GM18511 (cell line): ENCODE results near the gene FADS3.

Source experiments
- ATAC-seq: cut with Tn5 transposase; IDR thresholded peaks from one replicate; pipeline ENCODE4 v1.9.1; 2021; ENCODE audit warnings: mild to moderate bottlenecking, moderate library complexity; ENCODE audit not compliant: unreplicated experiment

The FADS3 gene

DNA sequence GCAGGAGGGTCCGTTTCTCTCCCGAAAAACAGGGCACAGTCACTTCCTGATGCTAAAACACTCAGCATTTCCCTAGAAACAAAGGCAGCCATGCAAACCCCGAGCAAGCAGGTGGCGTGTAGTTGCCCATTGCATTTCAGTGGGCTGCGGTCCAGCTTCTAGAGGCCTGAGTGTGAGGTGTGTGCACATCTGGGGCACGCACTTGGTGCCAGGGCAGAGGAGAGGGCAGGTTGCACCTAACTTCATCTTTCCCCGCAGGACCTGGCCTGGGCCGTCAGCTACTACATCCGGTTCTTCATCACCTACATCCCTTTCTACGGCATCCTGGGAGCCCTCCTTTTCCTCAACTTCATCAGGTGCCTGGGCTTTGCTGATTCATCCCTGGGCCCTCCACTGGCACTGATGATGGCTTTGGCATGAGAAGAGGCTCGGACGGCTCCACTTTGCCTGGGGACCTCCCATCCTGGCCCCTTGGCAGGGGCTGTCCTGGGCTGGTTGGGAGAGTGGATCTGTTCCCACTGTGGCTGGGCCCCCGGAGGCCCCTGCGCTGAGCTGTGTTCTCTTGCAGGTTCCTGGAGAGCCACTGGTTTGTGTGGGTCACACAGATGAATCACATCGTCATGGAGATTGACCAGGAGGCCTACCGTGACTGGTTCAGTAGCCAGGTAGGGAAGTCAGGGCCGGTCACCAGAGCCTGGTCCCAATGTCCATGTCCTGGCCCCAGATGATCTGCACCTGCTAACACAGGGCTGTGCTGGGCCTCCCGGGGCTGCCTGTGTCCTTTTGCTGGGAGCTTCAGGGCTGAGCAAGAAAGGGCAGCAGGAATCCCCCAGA is 28.4 kb downstream of the FADS3 start:
- ATAC-seq: no peak

DNA sequence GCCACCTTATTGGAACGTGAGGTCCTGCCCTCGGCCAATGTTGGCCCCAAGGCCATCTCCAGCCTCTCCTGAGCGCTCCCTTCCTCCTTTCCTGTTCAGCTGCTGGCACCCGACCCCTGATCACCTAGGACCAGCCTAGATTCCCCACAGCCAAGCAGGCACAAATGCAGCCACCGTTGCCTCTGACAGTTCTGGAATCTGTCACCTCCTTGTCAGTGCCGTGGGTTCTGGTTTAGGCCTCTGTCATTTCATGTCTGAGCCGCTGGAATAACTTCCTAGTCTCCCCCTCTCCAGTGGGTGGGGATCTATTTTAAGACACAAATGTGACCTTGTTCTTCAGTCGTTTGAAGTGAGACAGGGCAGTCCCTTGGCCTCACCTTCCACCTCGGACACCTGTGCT is 29.7 kb downstream of the FADS3 start:
- ATAC-seq: no peak

DNA sequence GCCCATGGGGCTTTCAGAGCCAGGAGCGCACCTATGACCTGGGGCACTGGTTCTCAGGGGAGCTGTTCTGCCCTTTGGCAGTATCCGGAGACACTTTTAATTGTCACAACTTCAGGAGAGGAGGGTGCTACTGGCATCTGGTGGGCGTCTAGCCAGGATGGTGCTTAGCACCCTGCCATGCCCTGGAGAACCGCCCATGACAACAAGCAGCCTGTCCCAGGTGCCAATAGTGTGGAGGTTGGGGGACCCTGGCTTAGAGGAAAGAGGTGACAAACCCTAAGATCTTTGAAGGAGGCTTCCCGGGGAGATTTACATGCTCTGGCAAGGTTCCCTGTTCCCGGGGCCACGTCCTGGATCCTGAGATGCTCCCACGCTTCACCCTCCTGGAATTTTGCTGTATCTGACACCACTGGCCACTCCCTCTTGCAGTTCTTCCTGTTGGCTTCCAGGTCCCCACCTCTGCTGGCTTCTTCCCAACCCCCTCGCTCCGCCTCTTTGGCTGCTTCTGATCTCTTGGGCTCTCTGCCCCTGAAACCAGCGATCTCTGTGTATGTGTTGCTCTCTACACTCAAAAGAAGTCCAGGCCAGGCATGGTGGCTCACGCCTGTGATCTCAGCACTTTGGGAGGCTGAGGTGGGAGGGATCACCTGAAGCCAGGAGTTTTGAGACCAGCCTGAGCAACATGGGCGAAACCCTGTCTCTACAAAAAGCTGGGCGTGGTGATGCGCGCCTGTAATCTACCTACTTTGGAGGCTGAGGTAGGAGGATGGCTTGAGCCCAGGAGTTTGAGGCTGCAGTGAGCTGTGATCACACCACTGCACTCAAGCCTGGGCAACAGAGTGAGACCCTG is 31.1 kb downstream of the FADS3 start:
- no peak for ATAC-seq

DNA sequence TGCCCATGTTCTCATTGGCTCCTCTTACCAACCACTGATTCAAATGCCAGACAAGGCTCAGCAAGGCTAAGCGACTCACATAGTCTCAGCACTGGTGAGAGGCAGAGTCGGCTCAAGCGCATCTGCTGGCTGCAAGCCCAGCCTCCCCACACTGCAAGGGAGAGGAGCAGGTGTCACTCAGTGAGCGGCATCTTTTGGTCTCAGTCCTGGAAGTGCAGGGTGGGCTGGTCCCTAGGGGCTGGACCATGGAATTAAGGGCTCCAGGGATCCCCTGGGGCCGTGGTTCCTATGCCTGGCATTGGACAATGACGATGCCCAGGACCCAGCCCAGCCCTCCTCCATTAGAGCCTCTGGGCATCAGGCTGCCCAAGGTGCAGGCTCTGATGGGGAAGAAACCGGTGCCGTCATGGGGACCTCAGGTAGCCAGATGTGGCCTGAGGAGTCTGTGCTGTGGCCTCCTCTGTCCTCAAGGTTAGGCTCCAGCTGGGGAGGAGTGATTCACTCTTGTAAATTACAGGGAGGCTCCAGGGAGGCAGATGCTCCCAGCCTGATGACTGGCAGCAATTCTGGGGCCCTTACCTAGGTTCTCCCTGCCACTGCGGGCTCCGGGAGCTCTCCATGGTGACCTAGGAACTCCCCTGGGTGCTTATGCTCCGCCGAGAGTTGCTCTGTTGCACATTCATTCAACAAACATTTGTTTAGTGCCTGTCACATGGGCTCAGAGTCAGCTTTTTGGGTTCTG is 35.2 kb downstream of the FADS3 start:
- no peak for ATAC-seq

DNA sequence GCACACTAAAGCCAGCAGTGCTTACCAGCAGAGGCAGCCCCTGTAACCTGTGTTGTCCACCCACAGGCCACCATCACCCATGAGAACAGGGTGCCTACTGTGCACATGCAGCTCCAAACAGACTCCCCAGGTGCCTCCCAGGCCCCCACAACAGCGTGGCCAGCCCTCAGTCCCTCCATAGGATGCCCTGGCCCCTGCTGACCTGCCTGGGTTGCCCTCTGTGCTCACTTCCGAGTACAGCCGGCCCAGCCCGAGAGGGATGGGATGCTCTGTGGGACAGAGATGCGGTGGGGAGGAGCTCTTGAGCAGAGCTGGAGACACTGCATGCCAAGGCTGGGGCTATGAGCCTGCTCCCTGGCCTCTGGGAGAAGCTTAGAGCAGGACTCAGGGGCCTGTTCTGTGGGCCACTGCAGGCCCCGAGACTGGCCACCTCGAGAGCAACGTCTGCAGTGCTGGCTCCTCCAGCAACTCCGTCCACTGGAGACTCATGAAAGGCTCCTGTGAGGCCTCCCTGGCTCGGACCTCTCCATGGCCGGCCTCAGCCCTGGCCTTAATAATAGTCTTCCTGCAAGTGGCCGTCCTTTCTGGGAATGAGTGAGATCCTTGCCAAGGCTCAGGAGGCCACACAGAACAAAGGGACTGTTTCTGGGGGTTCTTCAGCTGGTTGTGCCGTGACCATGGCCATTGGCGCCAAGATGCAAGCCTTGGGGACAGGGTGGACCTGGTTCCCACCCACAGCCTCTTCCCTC is 36.2 kb downstream of the FADS3 start:
- no peak for ATAC-seq

DNA sequence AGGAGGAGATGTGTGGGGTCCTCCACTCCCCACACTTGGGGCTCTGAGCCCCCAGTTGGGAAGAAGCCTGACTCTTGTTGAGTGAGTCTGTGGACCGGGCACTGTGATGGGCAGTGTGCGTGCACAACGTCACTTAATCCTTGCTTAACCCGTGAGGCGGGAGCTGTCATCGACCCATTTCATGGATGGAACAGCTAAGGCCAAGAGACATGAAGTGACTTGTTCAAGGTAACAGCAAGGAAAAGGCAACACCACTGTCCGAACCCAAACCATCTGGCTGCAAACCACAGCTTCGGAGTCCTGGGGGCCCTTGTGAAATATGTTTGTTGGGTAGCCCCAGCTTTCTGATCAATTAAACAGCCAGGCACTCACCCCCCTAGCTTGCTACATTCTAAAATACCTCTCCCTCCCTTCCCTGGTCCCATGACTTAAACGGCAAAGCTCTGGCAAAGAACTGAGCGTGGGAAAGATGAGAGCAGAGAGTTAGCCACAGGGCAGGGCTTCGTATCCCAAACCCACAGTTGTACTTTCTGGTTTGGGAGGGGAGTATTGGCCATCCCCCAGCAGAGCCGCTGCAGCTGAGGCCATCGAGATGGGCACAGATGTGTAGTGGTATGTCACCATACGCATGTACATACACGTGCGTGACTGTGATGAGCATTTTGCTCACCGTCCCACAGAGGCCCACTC is 37.0 kb downstream of the FADS3 start:
- ATAC-seq: no peak

DNA sequence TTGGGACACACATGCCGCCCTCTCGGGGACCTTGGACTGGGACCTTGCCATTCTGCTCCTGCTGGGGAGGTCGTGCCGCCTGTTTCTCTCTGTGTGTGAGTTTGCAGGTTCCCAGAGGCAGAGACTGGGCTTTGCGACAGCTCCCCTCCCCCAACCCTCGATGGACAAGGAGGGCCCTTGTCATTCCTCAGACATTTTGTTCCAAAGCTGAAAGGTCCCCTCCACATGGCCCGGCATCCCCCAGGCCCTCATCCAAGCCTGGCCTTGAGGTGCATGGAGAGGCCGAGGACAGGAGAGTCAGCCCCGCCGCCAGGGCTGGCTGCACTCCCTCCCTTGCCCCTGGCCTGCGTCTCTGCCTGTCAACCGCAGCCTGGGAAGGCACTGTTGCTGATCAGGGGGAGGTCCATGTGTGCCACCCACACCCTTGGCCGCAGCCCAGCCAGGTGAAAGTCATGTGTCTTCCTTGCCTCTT is 37.6 kb downstream of the FADS3 start:
- ATAC-seq: no peak

DNA sequence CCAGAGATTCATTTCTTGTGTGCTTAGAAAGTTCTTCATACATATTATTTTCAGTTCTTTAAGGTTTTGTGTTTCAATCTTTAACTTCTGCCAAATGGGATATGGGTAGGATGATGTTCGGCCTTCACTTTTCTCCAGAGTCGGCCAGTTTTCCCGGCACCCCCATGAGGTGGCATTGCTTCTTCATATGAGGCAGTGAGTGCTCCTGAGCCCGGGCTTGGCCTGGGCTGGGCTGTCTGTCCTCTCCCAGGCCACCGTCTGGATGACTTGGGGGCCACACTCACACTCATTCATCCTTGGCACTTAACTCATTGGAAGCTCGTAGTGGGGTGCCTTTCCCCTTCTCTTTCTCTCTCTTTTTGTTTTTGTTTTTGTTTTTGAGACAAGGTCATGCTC is 39.4 kb downstream of the FADS3 start:
- no peak for ATAC-seq

DNA sequence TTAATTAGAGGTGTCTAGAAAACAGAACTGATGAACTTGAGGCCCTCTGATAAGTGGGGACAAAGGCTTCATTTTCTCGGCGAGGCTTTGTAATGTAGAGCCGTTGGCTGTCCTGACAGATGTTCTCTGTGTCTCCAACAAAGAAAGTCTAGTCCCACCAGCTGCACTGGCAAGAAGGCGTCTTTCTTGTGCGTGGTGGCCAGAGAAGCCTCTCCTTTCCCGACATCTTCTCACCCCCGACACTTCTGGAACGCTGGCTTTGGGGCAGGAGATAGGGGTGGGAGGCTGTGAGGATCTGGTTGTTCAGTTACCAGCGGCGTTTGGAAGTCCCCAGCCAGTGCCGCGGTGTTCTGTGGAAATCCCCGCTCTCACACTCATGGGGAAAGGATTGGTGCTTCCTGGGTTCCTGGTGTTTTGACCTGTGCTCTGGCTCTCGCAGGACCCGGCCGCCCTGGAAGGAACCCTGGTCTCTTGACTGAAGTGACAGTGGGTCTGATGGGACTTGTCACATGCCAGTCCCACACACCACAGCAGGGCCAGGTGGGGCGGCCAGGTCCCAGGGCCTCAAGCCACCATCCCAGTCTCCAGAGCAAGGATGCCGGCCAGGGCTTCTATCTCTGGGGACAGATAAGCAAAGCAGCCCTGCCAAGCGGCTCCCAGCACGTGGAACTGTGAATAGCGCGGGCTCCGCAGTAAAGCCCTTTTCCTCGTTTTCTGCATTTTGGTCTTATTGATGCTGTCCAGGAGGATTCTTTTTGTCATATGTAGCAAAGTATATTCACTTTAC is 40.0 kb downstream of the FADS3 start:
- no peak for ATAC-seq

DNA sequence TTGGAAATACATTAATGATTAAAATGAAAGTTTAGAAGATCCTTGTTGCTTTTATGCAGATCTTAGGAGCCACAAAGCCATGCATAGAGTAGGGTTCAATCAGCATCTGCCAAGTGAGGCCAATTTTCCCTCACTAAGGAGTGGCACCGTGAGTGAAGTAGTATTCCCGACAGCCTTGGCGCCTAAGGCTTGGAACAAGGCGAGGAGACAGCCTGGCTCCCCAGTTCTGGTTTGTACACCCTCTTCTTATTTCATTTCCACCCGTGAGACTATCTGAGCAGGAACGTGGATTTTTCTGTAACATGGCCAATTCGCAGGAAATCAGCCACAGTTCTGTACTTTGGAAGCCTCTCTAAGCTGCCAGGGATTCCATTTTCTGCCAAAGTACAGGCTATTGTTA is 40.7 kb downstream of the FADS3 start:
- no peak for ATAC-seq

DNA sequence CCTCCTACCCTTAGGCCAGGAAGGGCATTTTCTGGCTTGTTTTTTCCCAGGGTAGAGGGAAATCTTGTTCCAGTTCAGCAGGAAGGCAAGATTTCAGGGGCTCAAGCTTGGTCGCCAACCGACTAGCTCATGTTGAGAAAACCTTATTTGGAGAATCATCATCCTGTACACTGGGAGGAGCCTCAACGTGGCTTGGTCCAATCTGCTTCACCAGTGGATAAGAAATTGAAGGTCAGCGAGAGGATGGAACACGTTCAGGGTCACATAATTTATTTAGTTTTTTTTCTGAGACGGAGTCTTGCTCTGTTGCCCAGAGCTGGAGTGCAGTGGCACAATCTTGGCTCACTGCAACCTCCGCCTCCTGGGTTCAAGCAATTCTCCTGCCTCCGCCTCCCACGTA is 42.7 kb downstream of the FADS3 start:
- ATAC-seq: no peak

DNA sequence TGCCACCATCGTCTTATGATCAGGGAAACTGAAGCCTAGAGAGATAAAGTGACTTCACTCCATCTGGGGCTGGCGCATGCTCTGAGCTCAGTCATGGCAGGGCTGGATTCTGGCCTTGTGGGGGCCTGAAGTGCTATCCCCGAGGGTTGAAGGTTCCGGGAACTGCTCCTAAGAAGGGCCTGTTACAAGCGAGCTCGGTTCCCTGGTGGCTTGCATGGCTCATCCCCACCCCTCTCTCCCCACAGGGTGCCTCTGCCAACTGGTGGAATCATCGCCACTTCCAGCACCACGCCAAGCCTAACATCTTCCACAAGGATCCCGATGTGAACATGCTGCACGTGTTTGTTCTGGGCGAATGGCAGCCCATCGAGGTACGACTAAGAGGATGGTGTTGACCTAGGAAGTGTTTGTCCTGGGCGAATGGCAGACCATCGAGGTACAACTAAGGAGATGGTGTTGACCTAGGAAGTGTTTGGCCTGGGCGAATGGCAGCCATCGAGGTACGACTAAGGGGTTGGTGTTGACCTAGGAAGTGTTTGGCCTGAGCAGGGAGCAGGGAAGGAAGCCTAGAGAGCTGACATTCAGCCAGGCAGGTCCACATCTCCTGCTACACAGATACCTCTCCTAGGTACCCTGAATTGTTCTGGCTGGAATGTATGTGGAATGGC is 43.3 kb downstream of the FADS3 start:
- ATAC-seq: no peak

DNA sequence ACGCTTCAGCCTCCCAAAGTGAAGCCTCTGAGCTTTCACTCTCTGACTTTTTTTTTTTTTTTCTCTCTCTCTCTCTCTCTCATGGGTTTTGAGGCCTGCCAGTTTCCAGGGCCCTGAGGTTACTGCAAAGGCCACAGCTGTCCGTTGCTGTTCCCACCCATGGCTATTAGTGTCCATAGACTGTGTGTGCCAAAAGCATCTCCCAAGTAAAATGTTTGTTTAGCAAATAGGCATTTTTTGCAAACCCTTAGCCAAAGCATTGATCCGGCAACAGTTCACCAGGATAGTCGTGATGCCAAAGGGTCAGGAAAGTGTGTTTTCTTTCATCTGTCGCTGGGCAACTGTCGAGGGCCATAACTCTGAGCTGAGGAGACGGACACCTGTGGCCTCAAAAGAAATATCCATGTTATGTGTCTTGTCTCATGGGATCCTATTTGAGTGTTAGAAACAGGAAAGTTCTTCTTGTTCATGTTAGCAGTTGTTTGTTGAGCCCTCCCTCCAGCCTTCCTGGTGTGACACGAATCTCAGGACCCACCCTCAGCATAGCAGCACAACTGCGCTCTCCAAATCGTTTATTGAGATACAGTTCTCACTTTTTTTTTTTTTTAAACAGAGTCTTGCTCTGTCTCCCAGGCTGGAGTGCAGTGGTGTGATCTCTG is 44.9 kb downstream of the FADS3 start:
- no peak for ATAC-seq

DNA sequence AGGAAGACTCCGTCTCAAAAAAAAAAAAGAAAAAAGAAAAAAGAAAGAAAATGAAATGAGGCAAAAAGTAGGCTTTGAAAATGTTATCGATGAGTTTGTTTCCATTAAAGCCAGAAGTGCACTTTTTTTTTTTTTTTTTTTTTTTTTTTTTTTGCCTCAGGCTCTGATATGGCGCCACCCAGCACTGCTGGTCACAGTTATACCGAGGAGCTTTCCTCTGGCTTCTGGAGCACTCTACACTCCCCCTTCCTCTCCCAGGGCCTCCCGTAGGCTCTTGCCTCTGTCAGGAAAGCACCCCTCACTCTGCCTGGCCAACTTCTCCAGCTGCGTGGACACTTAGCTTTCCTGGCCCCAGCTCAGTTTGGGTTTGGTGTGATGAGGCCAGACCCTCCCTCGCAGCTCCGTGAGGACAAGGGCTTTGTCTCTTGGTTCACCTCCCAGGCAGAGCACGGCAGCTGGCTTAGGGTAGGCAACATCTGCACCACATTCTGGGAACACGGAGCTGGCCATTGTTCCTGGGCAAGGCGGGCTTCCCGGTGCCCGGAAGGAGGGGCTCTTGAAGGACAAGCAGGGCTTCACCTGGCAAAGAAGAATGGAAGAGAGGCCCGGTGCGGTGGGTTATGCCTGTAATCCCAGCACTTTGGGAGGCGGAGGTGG is 46.3 kb downstream of the FADS3 start:
- ATAC-seq: no peak

DNA sequence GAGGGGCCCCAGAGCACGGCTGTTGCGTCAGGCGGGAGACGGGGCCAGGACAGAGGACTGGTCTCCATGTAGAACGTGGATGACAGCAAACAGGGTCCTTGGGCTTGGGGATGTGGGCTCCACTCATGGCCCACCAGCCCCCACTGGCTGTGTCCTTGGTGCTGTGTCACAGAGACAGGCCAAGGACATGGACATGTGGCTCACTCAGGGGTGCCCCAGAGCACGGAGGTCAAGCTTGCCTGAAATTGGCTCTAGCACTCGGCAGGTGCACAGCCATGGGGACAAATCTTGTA is 48.9 kb downstream of the FADS3 start:
- ATAC-seq: no peak

DNA sequence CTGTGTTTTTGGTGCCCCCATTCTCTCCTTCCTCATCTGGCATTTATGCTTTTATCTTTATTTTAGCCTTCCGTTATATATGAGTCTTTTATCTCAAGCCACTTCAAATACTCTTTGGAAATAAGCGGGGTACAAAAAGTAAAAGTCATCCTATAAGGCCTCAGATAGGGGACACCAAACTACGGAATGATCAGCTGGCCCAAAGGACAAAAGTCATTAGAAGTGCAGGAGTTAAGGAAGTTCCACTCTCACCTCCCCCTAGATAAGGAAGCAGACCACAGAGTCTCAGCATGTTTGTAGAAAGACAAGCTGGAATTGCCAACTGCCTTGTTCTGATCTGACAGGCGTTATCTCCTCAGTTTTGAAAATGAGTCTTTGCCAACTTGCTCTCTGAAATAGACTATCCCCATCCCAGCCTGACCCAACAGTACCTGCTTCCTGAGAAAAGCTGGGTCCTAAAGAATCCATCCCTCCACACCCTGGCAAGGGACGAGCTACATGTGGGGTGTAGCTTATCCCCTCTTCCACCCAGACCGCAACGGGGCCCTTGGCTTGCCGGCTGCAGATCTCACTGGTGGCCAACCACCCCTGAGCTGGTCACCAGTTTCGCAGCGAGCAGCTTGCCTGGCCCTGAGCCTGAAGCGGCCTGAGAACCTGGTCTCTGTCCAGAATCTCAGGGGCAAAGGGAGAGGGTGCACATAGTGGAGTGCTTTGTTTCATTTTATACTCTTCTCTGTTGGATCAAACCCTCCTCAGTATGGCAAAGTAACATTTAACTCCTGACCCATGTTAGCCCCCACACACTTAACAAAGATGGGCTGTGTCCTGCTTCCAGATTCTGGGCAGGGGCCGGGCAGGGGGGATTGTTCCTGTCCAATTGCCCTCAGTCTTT is 49.5 kb downstream of the FADS3 start:
- no peak for ATAC-seq

DNA sequence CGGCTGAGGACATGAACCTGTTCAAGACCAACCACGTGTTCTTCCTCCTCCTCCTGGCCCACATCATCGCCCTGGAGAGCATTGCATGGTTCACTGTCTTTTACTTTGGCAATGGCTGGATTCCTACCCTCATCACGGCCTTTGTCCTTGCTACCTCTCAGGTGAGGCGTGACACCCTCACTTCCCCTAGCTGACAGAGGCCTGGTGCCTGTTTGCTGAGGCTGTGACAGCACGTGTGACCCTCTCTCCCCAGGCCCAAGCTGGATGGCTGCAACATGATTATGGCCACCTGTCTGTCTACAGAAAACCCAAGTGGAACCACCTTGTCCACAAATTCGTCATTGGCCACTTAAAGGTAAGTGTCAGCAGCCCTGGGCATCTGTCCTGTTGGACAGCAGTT is 51.0 kb downstream of the FADS3 start:
- no peak for ATAC-seq
